Muscle of back (tissue), 11 donors: ENCODE results near the gene SLC37A1. TPM values are rescaled to one million over a fixed set of nuclear protein-coding genes. Genes with fewer than 3 reads are reported as not detected.

Experiments used
- DNase-seq, 3 donors: peaks; one replicate each; pipeline versions ENCODE4 v3.0.0 to v3.0.0-alpha.2; 2013
- polyA plus RNA-seq, 10 donors: library from polyadenylated mRNA; unstranded; fragments of 120-200 nt; gene quantifications; one replicate each; pipeline ENCODE4 v1.2.1, GENCODE V29; 2013; ENCODE audit not compliant: insufficient read length in 10 of 10

The SLC37A1 gene
- polyA plus RNA-seq, 10 donors = 1.9 to 3.2 (median 2.6) TPM

DNA sequence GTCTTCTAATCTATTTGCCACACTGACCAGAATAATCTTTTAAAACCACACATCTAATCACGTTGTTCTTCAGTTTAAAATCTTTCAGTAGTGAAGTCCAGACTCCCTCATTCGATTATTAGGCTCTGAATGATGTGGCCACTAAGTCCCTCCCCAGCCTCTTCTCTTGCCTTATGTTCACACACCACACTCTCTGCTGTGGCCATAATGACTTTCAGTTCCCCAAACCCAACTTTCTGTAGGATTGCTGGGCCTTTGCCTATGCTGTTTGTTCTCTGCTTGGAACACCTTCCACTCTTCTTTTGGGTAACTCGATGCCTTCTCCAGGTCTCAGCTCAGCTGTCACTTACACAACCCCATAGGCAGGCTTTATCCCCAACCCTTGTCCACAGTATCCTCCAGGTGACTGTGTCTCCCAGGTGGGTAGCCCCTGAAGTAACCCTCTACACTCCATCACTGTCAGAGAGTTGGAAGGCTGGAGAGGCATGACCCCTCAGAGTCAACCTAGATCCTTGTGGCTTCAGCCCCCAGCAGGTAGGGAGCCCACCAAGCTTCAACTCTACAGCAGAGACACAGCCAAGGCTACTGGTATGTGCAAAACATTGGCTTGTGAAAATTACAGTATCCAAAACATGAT, 8.4 kb upstream of the SLC37A1 start:
- no peak for DNase-seq

DNA sequence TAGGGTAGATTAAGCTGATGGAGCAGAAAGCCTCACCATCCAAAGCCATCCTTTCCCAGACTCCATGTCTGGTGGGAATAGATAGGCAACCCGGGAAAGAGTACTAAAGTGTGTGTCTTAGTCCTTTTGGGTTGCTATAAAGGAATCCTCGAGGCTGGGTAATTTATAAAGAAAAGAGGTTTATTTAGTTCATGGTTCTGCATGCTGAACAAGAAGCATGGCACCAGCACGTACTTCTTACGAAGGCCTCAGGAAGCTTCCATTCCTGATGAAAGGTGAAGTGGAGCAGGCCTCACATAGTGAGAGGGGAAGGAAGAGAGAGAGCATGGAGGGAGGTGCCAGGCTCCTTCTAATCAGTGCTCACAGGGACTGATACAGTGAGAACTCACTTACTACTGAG, 6.2 kb upstream of the SLC37A1 start:
- no peak for DNase-seq

DNA sequence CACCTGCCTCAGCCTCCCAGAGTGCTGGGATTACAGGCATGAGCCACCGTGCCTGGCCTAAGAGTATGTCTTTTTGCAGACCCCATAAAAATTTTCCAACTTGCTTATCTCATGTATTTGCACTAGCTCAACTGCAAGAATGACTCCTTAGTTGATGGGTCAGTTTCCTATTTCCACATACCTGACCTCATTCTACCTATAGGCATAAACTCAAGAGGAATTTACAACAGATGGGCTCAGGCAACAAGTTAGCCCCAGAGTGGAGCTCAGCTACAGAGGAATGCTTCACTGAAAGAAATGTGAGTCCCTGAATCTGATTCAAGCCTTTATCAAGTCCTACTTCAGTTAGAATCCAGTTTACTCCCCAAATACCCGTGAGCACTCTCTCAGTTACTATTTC, 5.3 kb upstream of the SLC37A1 start:
- no peak for DNase-seq

DNA sequence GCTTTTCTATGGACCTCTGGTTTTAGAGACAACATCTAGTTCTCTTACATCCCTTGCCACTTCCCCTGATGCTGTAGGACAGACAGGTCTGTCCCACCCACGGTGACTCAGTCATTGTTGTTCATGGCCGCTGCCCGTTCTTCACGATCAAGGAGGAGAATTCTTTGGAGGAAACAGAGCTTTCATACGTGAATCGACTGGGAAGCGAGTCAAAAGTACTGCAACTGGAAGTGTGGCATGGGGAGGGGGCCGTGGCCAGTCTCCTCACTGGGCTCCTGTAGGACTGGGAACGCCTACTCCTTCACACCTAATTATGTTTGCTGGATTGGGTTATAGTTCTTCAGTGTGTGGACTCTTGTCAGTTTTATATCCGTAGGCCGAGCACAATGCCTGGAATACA, 4.4 kb upstream of the SLC37A1 start:
- DNase-seq = no peak

DNA sequence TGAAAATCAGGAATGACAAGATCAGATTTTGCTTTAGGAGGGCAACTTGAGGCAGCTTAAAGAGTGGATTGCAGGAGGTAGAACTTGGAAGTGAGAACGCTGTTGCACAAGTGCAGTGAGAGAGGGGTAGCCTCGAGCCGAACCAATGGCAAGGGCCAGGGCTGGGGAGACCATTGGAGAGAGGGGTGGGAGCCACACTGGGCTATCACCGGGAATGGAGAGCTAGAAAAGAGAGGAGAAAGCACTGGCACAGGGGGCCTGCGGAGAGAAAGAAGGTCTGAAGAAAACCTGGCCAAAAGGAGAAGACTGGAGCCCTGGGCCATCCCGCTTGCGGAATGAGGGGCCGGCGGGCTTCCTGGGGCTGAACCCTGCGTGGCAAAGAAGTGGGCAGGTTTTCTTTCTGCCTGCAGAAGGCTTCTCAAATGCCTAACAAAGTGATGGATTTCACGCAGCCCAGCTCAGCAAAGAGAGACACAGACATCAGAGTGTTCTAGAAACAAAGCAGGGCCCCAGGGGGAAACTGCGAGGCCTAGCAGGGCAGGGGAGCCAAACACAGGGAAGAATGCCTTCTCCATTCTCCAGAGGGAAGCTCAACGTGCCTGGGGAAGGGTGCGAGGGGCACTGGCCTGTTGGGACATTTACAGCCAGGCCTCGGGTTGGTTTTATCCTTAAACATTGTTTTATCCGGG, 1.2 kb upstream of the SLC37A1 start:
- no peak for DNase-seq

DNA sequence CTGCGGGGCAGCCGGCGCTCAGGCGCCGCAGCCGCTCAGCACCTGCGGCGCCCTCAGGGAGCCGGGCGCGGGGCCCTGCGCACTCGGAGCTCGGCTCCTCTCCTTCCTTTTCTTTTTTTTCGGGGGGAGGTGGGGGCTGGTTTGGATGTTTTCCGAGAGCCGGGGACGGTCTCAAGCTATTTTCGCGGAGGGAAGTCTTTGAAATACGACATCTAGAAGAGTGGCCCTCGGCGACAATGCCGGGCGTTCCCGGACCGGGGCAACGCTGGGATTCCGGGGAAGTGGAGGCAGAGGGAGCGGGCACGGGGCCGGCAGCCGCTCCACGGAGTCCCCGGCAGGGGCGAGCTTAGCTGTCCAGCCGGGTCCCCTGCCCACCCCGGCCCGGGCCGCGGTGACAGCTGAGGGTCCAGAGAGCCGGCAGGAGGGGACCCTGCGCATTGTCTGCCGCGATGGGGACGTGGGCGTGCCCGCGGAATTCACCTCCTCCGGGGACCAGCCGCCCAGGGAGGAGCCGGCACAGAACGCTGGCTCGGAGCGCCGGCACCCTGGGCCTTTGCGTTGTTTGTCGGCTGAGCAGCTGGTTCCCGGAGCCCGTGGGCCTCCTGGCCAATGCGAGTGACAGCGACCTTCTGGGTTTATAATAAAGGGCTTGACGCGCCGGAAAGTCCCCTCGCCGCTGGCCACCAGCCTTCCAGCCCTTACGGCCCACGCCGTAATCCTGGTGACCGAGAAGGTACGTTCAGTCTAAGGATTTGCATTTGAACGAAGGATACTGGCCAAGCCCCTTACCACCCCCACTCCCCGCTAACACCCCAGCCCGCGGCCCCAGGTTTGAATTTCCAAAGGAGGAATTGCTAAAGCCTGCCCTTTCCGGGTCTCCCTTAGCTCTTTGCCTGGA, 582 bp downstream of the SLC37A1 start:
- DNase-seq = peak in 2 of 3 donors; percentile 30 to 57

DNA sequence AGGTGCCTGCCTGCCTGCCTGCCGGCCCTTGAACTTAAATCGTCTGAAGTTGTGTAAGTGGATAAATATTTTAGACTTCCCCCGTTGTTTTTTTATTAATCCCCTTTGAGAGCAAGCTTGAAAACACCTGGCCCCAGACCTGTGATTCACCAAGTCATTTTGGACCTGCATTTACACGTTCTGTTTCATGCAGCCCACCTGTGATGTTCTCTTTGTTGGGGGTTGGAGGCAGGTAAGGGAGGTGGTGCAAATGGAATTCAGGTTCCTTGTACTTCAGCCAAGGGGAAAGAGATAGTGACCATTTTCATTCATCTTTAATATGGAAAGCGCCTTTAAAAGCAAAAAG, 1.2 kb downstream of the SLC37A1 start:
- no peak for DNase-seq

DNA sequence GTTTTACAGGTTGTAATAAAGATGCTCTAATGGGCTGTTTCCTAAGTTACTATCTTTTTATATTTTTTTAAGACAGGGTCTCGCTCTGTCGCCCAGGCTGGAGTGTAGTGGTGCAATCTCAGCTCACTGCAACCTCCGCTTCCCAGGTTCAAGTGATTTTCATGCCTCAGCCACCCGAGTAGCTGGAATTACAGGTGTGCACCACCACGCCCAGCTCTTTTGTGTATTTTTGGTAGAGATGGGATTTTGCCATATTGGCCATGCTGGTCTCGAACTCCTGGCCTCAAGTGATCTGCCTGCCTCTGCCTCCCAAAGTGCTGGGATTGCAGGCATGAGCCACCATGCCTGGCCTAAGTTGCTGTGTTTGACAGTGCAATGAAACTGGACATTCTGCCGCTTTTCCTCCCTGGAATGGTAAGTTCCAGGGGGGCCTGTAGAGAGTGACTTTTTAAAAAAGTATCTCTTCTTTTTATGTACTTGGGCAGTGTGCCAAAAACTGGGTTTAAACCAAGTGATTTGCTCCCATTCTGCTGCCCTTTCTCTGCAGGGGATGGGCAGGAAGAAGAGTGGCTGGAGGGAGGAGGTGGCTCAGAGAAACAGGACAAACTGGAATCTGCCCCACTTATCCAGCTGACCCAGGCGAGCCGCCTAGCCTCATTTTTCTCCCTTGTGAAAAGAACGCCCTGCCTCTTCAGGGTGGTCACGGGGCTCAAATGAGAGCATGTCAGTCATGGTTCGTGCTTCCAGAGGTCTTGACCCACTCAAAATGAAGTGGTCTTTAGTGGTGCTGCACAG, 2.3 kb downstream of the SLC37A1 start:
- no peak for DNase-seq

DNA sequence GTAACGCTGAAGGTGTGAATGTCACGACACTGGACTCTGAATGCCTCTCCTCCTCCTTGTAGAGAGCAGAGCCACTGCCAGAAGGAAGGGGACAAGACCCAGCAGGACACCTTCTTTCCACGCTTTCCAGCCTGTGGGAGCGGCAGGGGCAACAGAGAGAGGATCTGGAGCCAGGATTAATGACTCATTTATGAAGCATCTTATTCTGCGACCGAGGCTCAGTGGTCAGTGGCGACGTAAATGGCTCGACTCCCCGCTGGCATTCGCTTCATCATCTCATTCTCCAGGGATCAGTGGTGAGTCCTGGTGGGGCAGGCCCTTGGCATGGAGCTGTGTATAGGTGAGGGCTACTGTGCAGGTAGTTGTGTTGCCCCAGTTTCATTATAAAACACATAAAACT, 4.6 kb downstream of the SLC37A1 start:
- DNase-seq = no peak

DNA sequence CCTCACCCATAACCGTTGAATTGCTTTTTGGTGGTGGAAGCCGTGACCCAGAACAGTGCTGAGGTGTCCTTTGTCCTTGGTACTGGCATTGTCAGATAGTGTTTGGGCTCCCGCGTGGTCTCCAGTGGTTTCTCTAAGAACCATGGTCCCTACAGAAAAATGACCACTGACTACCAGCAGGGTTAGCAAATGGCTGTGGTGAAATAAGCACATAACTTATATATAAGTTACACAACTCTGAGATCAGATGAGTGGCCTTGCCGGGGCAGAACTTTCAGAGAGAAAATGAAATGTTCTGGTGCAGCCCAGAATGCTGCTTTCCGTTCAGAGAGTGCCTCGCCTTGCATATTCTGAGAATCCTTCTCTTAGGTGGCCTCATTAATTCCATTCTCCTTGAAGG, 5.0 kb downstream of the SLC37A1 start:
- no peak for DNase-seq

DNA sequence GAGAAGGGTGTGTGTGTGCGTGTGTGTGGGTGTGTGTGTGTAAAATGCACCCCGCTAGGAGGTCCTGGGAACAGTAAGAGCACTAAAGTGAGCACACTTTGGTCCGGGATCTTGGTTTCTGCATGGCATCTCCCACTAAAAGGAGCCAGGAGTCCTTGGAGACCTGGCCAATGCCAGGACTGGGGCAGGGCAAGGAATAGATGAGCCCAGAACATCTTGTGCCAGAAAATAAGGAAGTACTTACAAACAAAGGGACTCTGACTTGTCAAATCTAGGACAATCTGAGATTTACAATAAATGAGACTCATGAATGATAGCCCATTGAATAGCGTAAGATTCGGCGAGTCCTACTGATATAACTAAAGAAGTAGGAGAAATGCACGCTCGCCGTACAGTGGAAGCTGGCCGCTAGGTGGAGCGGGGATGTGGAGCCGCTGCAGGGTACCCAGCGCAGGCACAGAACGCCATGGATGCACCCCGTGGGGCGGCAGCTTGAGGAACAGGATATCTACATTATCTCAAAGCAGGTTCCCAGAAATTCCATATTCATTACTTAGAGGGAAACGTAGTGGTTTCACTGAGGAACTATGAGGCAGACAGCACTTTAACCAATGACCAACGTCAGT, 7.1 kb downstream of the SLC37A1 start:
- no peak for DNase-seq

DNA sequence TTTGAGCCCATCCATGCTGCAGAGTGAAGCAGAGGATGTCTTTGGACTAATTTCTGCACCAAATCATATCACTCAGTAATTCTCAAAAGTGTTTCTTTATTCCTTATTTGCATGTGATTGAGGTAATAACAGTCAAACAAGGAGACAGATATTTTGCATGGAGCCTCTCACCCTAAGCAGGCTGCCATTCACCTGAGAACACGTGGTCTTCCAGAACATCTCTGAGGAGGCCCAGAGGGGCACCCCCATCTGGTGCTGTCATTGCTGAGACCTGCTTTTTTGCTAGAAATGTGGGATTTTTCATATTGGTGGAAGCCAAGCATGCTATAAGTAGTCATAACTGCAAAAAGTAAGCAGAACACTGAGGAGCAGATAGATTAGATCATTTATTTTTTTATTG, 7.7 kb downstream of the SLC37A1 start:
- no peak for DNase-seq

DNA sequence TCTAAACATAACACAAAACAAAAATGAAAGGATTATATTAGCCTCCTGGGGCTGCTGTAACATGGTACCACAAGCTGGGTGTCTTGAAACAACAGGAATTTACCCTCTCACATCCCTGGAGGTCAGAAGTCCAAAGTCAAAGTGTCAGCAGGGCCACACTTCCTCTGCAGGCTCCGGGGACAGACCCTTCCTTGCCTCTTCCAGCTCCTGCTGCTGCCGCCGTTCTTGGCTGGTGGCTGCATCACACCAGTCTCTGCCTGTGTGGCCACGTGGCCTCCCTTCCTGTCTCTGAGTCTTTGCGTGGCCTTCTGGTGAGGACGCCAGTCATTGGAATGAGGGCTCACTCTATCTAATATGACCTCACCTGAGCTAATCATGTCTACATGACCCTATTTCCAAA, 8.2 kb downstream of the SLC37A1 start:
- no peak for DNase-seq

DNA sequence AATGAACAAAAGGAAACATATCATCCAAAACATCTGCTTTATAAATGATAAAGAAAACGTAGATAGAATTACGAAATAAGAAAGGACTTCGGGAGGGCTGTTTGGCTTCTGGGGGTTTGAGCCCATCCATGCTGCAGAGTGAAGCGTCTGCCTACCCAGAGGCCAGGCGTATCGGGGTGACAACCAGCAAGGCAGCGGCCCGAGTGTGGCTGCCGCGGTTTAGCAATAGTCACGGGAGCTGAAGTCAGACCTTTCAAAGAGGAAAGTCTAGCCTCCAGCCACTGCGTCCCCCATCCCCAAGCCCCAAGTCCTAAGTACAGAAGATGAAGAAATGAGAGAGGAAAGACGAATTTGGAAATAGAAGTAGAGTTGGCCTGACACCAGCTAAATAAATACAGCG, 8.6 kb downstream of the SLC37A1 start:
- DNase-seq = no peak

DNA sequence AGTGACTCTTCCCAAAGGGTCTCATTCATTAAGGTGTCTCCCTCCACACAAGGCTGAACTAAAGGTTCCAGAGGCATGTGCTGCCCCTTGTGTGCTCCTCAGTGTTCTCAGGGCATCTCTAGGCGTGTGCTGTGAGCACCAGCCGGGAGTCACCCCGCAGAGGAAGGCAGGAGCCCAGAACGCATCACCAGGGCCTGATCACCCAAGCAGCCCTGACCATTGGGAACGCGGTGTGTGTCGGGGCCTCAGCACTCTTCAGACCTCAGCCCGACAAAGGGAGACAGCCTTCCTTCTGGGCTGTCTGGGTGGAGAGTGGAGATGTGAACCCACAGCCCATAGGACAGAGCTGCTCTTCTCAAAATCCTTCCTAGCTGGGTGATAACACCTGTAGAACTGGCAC, 9.1 kb downstream of the SLC37A1 start:
- DNase-seq = no peak

DNA sequence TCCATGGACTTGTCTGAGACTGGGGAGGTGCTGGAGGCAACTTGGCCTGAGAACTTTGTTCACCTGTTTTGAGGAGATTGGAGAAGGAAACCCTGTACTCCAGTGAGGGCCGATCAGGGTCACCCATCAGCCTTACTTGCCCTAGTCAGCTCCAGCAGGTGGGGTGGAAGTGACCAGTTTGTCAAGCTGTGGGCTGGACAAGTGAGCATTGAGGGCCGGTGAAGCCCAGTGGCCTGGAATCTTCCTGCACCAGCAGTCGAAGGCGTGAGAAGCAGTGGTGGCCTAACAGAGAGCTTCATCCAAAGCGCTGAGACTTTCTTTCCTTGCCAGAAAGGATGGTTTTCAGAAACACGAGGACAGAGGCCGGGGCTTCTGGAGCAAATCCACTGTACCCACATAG, 9.6 kb downstream of the SLC37A1 start:
- DNase-seq = no peak

DNA sequence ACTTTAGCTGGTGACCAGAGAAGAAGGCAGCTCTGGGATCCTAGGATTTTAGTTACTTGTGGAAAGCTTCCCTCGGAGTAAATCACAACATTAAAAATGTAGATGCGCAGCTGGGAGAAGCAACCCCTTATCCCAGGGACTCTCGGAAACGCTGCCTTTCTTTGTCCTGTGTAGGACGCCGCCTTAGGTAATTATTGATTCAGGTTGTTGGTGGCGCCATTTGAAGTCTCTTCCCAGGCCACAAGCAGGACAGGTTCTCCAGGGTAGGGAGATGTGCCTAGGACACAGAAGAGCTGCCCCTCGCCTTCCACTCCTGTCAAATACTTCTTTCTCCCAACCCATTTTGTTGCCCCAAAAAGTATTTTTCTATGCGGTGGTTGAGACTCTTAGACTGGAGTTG, 10.3 kb downstream of the SLC37A1 start:
- no peak for DNase-seq

DNA sequence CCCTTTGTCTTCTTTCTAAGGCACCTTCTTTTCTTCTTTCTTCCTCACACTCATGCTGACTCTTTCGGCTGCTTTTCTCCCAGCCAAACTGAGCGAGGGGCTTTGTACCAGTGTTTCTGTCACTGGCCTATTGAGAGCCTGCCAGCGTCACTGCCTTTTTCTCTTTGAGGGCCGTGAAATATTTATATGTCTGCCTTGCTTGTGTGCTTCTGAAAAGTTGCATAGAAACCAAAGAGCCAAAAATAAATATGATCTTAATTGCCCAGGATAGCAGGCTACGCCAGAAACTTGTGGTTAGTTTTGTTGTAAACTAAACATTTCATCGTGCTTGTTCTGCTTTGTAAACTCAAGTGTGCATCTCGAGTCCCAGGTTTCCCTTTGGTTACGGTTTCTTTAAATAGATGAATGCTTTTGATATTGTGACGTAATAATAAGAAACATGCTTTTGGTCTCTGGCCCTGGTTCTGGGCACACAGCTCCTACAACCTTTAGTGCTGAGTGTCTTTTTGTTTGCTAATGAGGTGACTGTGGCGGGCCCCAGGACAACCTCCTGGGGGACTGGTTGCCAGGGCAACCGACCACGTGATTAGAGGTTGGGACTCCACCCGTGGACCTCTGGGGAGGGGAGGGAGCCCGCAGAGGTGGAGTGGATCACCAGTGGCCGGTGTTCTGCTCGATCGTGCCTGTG, 10.8 kb downstream of the SLC37A1 start:
- peak; percentile 12 to 76 (median 55) for DNase-seq

DNA sequence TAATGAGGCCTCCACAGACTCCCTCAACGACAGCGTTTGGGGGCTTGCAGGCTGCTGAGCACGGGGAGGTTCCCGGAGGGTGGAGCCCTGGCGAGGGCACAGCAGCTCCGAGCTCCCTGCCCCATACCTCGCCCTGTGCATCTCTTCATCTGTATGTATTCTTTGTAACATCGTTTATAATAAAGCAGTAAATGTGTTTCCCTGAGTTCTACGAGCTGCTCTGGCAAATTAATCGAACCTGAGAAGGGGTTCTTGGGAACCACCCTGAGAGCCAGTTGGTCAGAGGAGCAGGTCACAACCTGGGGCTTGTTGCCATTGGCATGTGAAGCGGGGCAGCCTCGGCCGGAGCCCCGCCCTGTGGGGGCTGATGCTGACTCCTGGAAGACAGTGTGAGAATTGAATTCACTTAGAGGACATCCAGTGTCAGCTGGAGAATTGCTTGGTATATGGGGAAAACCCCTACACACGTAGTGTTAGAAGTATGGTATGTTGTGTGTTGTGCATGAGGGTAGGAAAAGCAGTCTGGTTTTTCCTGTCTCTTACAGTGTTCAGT, 11.5 kb downstream of the SLC37A1 start:
- DNase-seq = peak in 2 of 3 donors; percentile 36 to 68

DNA sequence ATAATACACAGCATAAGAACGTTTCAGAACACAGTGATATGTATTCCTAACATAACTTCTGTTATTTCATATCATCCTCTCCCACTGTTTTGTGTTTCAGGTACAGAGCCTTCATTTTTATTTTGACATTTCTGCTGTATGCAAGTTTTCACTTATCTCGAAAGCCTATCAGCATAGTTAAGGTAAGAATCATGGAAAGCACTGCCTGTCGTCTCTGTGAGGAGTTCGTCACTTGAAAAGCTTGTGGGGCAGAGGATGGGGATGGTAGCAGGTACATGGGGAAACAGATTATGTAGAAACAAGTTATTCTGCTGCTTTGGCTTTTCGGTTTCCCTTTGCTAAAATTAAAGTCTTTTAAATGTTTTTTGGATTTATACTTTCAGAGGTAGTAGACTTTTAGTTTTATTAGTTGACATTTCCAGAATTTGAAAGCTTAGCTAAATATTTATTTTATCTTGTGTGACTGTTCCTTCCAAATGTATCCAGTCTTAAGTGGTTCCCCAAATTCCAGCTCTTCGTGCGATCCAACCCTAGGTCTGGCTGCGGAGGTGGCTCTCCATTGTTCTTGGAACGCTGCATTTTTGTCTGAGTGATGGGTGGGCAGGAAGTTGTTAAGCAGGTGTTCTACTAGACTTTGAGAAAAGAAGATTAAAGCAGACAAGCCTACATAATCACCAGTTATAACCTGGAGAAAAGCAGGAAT, 12.2 kb downstream of the SLC37A1 start:
- DNase-seq = no peak
